OCI-M2 (cell line): Measurements from ENCODE around the gene KLHL17.

ENCODE experiments used
- DNase-seq: peaks from one replicate; lab custom pipeline; 2025; ENCODE audit not compliant: unreplicated experiment; lab: John Stamatoyannopoulos, UW

The KLHL17 gene

GRCh38 chr1:950268-950667 is 10.1 kb upstream of the KLHL17 start:
- DNase-seq = no peak

- no peak for DNase-seq
Observed at GRCh38 chr1:950881-951280, 9.5 kb upstream of the KLHL17 start.

GRCh38 chr1:951364-951763 is 9.0 kb upstream of the KLHL17 start:
- DNase-seq = no peak

- no peak for DNase-seq
Observed at GRCh38 chr1:952201-952600, 8.2 kb upstream of the KLHL17 start.

GRCh38 chr1:952603-953002 is 7.8 kb upstream of the KLHL17 start:
- no peak for DNase-seq

GRCh38 chr1:953524-954320 is 6.7 kb upstream of the KLHL17 start:
- no peak for DNase-seq

- DNase-seq = no peak
Observed at GRCh38 chr1:954927-955326, 5.5 kb upstream of the KLHL17 start.

GRCh38 chr1:955474-955873 is 4.9 kb upstream of the KLHL17 start:
- DNase-seq = no peak

- DNase-seq = no peak
Observed at GRCh38 chr1:956636-957035, 3.7 kb upstream of the KLHL17 start.

GRCh38 chr1:958823-959730 is 1.3 kb upstream of the KLHL17 start, which contains the start of gene NOC2L:
Gene NOC2L, minus strand, starts transcription at chr1:959256. Its CDS starts 16 bp downstream, at chr1:959240.
- DNase-seq = peak; percentile 41

GRCh38 chr1:959731-960362 is 537 bp upstream of the KLHL17 start:
- no peak for DNase-seq

GRCh38 chr1:961132-961669 is 817 bp downstream of the KLHL17 start:
- no peak for DNase-seq

- no peak for DNase-seq
Observed at GRCh38 chr1:962381-963300, 2.3 kb downstream of the KLHL17 start.

GRCh38 chr1:963301-963651 is 2.9 kb downstream of the KLHL17 start:
- no peak for DNase-seq

GRCh38 chr1:963746-964525 is 3.6 kb downstream of the KLHL17 start:
- DNase-seq = no peak

- DNase-seq = no peak
Observed at GRCh38 chr1:964691-965525, 4.5 kb downstream of the KLHL17 start.

- DNase-seq = no peak
Observed at GRCh38 chr1:965526-966134, 5.2 kb downstream of the KLHL17 start.

- no peak for DNase-seq
Observed at GRCh38 chr1:966135-966703, 5.8 kb downstream of the KLHL17 start, which contains the start of gene PLEKHN1. Gene PLEKHN1, plus strand, starts transcription at chr1:966482. Its CDS starts 50 bp downstream, at chr1:966532.
